ENCODE measurements around the gene SETD1B.

DNA sequence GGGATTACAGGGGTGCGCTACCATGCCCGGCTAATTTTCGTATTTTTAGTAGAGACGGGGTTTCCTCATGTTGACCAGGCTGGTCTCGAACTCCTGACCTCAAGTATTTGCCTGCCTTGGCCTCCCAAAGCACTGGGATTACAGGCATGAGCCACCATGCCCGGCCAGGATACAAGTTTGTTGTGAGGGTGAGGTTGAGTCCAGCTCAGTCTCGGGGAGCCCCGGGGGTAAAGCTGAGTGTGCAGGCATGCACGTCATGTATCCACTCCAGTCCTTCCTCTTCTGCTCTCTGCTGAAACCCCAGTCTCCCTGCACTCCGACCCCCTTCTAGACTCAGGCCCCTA is 54.5 kb downstream of the SETD1B start:
- TF ChIP-seq, protein P1, sequence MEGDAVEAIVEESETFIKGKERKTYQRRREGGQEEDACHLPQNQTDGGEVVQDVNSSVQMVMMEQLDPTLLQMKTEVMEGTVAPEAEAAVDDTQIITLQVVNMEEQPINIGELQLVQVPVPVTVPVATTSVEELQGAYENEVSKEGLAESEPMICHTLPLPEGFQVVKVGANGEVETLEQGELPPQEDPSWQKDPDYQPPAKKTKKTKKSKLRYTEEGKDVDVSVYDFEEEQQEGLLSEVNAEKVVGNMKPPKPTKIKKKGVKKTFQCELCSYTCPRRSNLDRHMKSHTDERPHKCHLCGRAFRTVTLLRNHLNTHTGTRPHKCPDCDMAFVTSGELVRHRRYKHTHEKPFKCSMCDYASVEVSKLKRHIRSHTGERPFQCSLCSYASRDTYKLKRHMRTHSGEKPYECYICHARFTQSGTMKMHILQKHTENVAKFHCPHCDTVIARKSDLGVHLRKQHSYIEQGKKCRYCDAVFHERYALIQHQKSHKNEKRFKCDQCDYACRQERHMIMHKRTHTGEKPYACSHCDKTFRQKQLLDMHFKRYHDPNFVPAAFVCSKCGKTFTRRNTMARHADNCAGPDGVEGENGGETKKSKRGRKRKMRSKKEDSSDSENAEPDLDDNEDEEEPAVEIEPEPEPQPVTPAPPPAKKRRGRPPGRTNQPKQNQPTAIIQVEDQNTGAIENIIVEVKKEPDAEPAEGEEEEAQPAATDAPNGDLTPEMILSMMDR (IDR thresholded peaks at IDR 0.05) = no peak
- no peak for TF ChIP-seq ZFX (IDR thresholded peaks at IDR 0.05; ENCODE audit: borderline replicate concordance)
